CD4-positive, CD25-positive, alpha-beta regulatory T cell (primary cell): ENCODE measurements around the gene UBE2R2. TPM values are rescaled to one million over a fixed set of nuclear protein-coding genes. Genes with fewer than 3 reads are reported as not detected.
"Not testable (repeated sequence)": the region's sequence is repeated elsewhere in the genome, so short reads cannot be mapped to it uniquely, and the experiment has no call there.

Source experiments
- ATAC-seq, 2 donors: fragments of 150-1000 bp; cut with Tn5 transposase; one replicate each; pipeline ENCODE4 v1.10.0; 2021; ENCODE audit warnings: low read depth in 2 of 2, moderate number of reproducible peaks in 2 of 2, moderate library complexity in 1 of 2
- DNase-seq, 3 donors: peaks; one replicate each; pipeline versions ENCODE4 v3.0.0 to v3.0.0-alpha.2; 2012 to 2022; ENCODE audit warnings: mixed read lengths in 1 of 3
- H3K27ac ChIP-seq: one replicate; pipeline ENCODE4 v1.7.0; 2013; ENCODE audit warnings: mild to moderate bottlenecking, low read length; ENCODE audit not compliant: insufficient read depth, poor library complexity, severe bottlenecking
- H3K27me3 ChIP-seq: one replicate; pipeline ENCODE4 v1.7.0; 2013; ENCODE audit warnings: low read length; ENCODE audit not compliant: control insufficient read depth, insufficient read depth
- H3K36me3 ChIP-seq: one replicate; pipeline ENCODE4 v1.7.0; 2013; ENCODE audit warnings: mild to moderate bottlenecking, low read length, moderate library complexity; ENCODE audit not compliant: control insufficient read depth, insufficient read depth
- H3K4me1 ChIP-seq: 2 replicates; pipeline ENCODE4 v1.7.0; 2013; ENCODE audit warnings: mild to moderate bottlenecking, low read length; ENCODE audit not compliant: insufficient read depth, control insufficient read depth, poor library complexity, severe bottlenecking
- H3K4me3 ChIP-seq: one replicate; pipeline ENCODE4 v1.7.0; 2013; ENCODE audit warnings: low read depth, mild to moderate bottlenecking, low read length, moderate library complexity
- H3K9me3 ChIP-seq, 2 experiments: 1 replicate in 1 of 2; 2 replicates in 1 of 2; pipeline ENCODE4 v1.7.0; 2013; ENCODE audit warnings: low read length in 2 of 2, mild to moderate bottlenecking in 1 of 2, moderate library complexity in 1 of 2; ENCODE audit not compliant: control insufficient read depth in 2 of 2
- H3K27ac Mint-ChIP-seq, 3 donors: one replicate each; pipeline ENCODE4 v1.8.0; 2020 to 2022; ENCODE audit warnings: mild to moderate bottlenecking in 3 of 3, mixed read lengths in 3 of 3, moderate library complexity in 2 of 3
- H3K27me3 Mint-ChIP-seq: one replicate; pipeline ENCODE4 v1.8.0; 2022; ENCODE audit warnings: mild to moderate bottlenecking, mixed read lengths
- H3K36me3 Mint-ChIP-seq: one replicate; pipeline ENCODE4 v1.8.0; 2020; ENCODE audit warnings: mixed read lengths
- H3K4me1 Mint-ChIP-seq, 4 donors: one replicate each; pipeline ENCODE4 v1.8.0; 2020 to 2022; ENCODE audit warnings: mixed read lengths in 4 of 4, mild to moderate bottlenecking in 1 of 4
- H3K4me3 Mint-ChIP-seq, 4 donors: one replicate each; pipeline ENCODE4 v1.8.0; 2020 to 2022; ENCODE audit warnings: mild to moderate bottlenecking in 4 of 4, mixed read lengths in 4 of 4, moderate library complexity in 3 of 4
- H3K9me3 Mint-ChIP-seq, 7 donors: one replicate each; pipeline ENCODE4 v1.8.0; 2020 to 2022; ENCODE audit warnings: mixed read lengths in 7 of 7, mild to moderate bottlenecking in 3 of 7, moderate library complexity in 2 of 7
- polyA plus RNA-seq, 4 donors: library from polyadenylated mRNA; unstranded; fragments of 300-500 nt; fragmentation: Illumina TruSeq; gene quantifications; one replicate each; pipeline ENCODE4 v1.2.3, GENCODE V29; 2021
- total RNA-seq: library from RNA; stranded (reverse); gene quantifications from one replicate; pipeline ENCODE4 v1.2.3, GENCODE V29; 2022

UBE2R2 gene
- total RNA-seq (33.3 TPM), polyA plus RNA-seq (10 to 100 TPM; 14.8 to 20.3 (median 15.8) TPM)

- H3K27ac Mint-ChIP-seq: peak within 1 kb of the TSS; percentile 89 to 96 (median 93)
- Histone ChIP-seq H3K4me1 (peaks cover 43% of the 10 kb centered on the region), H3K27me3 (no peaks in the 10 kb centered on the region), H3K9me3 (no peaks in the 10 kb centered on the region), H3K36me3 (no peaks in the 10 kb centered on the region), H3K27ac (peak within 1 kb of the TSS; percentile 95), H3K4me3 (peak within 1 kb of the TSS; percentile 97)
- peaks cover 33 to 59% (median 42%) of the 10 kb centered on the region in 4 donors for H3K4me1 Mint-ChIP-seq
- peaks cover 3% of the 10 kb centered on the region for H3K36me3 Mint-ChIP-seq
- DNase-seq (peak; percentile 89 to 96 (median 92)), ATAC-seq (peak; percentile 76 to 79)
- H3K4me3 Mint-ChIP-seq: peak within 1 kb of the TSS; percentile 92 to 98 (median 94)
- no peaks in the 10 kb centered on the region for H3K9me3 Mint-ChIP-seq
- no peaks in the 10 kb centered on the region for H3K27me3 Mint-ChIP-seq
Measured at GRCh38 chr9:33816327-33817252, at the start of gene UBE2R2. TSS of gene UBE2R2 (plus strand) at chr9:33817160. CDS start at chr9:33817758, 598 bp downstream.

GRCh38 chr9:33770156-33770880, 46.6 kb upstream of the UBE2R2 start:
- not testable (repeated sequence) for H3K36me3 Mint-ChIP-seq, H3K9me3 Mint-ChIP-seq, H3K27me3 ChIP-seq, H3K4me3 ChIP-seq, H3K4me1 ChIP-seq, H3K36me3 ChIP-seq, H3K9me3 ChIP-seq, H3K27ac ChIP-seq, H3K4me1 Mint-ChIP-seq
- peak; percentile 64 to 75 for ATAC-seq
- H3K4me3 Mint-ChIP-seq: peak overlapping the region in 1 of 4 donors; percentile 21
- peak overlapping the region in 1 of 3 donors; percentile 26 for H3K27ac Mint-ChIP-seq
- H3K27me3 Mint-ChIP-seq: peaks cover 16% of the 10 kb centered on the region
- peak in 1 of 3 donors; percentile 17 for DNase-seq

- not testable (repeated sequence) for H3K9me3 ChIP-seq, H3K27me3 ChIP-seq, H3K4me1 ChIP-seq, H3K36me3 ChIP-seq, DNase-seq, H3K9me3 Mint-ChIP-seq, H3K4me3 Mint-ChIP-seq, H3K27ac ChIP-seq, H3K36me3 Mint-ChIP-seq, H3K27ac Mint-ChIP-seq, H3K4me3 ChIP-seq, ATAC-seq
- Mint-ChIP-seq H3K4me1 (peaks cover 3 to 11% (median 7%) of the 10 kb centered on the region in 4 donors), H3K27me3 (peaks cover 26% of the 10 kb centered on the region)
Measured at GRCh38 chr9:33773135-33773534, 43.8 kb upstream of the UBE2R2 start.

GRCh38 chr9:33774074-33774659, 42.8 kb upstream of the UBE2R2 start:
- Mint-ChIP-seq H3K27me3 (peaks cover 27% of the 10 kb centered on the region), H3K4me1 (peaks cover 6 to 10% (median 8%) of the 10 kb centered on the region in 4 donors)
- not testable (repeated sequence) for H3K27me3 ChIP-seq, H3K36me3 Mint-ChIP-seq, H3K4me3 Mint-ChIP-seq, DNase-seq, ATAC-seq, H3K27ac ChIP-seq, H3K4me1 ChIP-seq, H3K27ac Mint-ChIP-seq, H3K36me3 ChIP-seq, H3K4me3 ChIP-seq, H3K9me3 ChIP-seq, H3K9me3 Mint-ChIP-seq

- no peaks in the 10 kb centered on the region for H3K27me3 ChIP-seq
- no peaks in the 10 kb centered on the region for H3K9me3 ChIP-seq
- H3K27ac ChIP-seq: no peak overlapping the region
- no peaks in the 10 kb centered on the region for H3K36me3 ChIP-seq
- no peaks in the 10 kb centered on the region for H3K36me3 Mint-ChIP-seq
- no peak overlapping the region for H3K4me3 Mint-ChIP-seq
- H3K27ac Mint-ChIP-seq: no peak overlapping the region
- H3K4me1 ChIP-seq: no peaks in the 10 kb centered on the region
- no peak overlapping the region for H3K4me3 ChIP-seq
- no peaks in the 10 kb centered on the region for H3K9me3 Mint-ChIP-seq
- H3K4me1 Mint-ChIP-seq: peaks cover 0 to 7% (median 4%) of the 10 kb centered on the region in 4 donors
- ATAC-seq (no peak), DNase-seq (no peak)
- peaks cover 29% of the 10 kb centered on the region for H3K27me3 Mint-ChIP-seq
Measured at GRCh38 chr9:33776578-33776977, 40.4 kb upstream of the UBE2R2 start.

GRCh38 chr9:33778700-33779351, 38.1 kb upstream of the UBE2R2 start:
- no peaks in the 10 kb centered on the region for H3K27me3 ChIP-seq

GRCh38 chr9:33780276-33780675, 36.7 kb upstream of the UBE2R2 start:
- Histone ChIP-seq H3K27ac (no peak overlapping the region), H3K4me1 (no peaks in the 10 kb centered on the region), H3K9me3 (no peaks in the 10 kb centered on the region), H3K27me3 (no peaks in the 10 kb centered on the region), H3K4me3 (no peak overlapping the region), H3K36me3 (no peaks in the 10 kb centered on the region)
- no peaks in the 10 kb centered on the region for H3K9me3 Mint-ChIP-seq
- peaks cover 0 to 7% (median 4%) of the 10 kb centered on the region in 4 donors for H3K4me1 Mint-ChIP-seq
- no peak overlapping the region for H3K4me3 Mint-ChIP-seq
- no peaks in the 10 kb centered on the region for H3K36me3 Mint-ChIP-seq
- DNase-seq (no peak), ATAC-seq (no peak)
- H3K27ac Mint-ChIP-seq: no peak overlapping the region
- H3K27me3 Mint-ChIP-seq: peaks cover 40% of the 10 kb centered on the region

More at GRCh38 chr9:33778700-33779351, 38.1 kb upstream of the UBE2R2 start:
- Mint-ChIP-seq H3K27me3 (peaks cover 40% of the 10 kb centered on the region), H3K27ac (no peak overlapping the region), H3K4me1 (peaks cover 0 to 7% (median 4%) of the 10 kb centered on the region in 4 donors), H3K36me3 (no peaks in the 10 kb centered on the region), H3K4me3 (no peak overlapping the region), H3K9me3 (no peaks in the 10 kb centered on the region)
- ATAC-seq (peak; percentile 75 to 83), DNase-seq (peak; percentile 20 to 70 (median 62))
- no peaks in the 10 kb centered on the region for H3K36me3 ChIP-seq
- no peaks in the 10 kb centered on the region for H3K9me3 ChIP-seq
- H3K4me1 ChIP-seq: no peaks in the 10 kb centered on the region
- H3K27ac ChIP-seq: no peak overlapping the region
- no peak overlapping the region for H3K4me3 ChIP-seq
